Fibroblast of pulmonary artery (primary cell): ENCODE data around the gene HNF1A.

Experiments used
- DNase-seq: peaks from one replicate; pipeline ENCODE4 v3.0.0-alpha.2; 2010; ENCODE audit warnings: low read depth
- H3K4me3 ChIP-seq: replicated peaks from 2 replicates; pipeline ENCODE4 v1.5.1; 2011; ENCODE audit warnings: low read depth, mild to moderate bottlenecking, control low read depth, low read length, moderate library complexity
- TF ChIP-seq, protein P1 (sequence below): IDR thresholded peaks from 2 replicates; pipeline ENCODE4 v1.5.1; 2011; ENCODE audit warnings: mild to moderate bottlenecking, control low read depth, low read length, inconsistent platforms; ENCODE audit errors: missing control alignments

Gene HNF1A

GRCh38 chr12:121010860-121011259 lies 32.5 kb downstream of the HNF1A start:
- TF ChIP-seq, protein P1, sequence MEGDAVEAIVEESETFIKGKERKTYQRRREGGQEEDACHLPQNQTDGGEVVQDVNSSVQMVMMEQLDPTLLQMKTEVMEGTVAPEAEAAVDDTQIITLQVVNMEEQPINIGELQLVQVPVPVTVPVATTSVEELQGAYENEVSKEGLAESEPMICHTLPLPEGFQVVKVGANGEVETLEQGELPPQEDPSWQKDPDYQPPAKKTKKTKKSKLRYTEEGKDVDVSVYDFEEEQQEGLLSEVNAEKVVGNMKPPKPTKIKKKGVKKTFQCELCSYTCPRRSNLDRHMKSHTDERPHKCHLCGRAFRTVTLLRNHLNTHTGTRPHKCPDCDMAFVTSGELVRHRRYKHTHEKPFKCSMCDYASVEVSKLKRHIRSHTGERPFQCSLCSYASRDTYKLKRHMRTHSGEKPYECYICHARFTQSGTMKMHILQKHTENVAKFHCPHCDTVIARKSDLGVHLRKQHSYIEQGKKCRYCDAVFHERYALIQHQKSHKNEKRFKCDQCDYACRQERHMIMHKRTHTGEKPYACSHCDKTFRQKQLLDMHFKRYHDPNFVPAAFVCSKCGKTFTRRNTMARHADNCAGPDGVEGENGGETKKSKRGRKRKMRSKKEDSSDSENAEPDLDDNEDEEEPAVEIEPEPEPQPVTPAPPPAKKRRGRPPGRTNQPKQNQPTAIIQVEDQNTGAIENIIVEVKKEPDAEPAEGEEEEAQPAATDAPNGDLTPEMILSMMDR = no peak
- H3K4me3 ChIP-seq = no peak overlapping the region
- no peak for DNase-seq

GRCh38 chr12:121011820-121012219 lies 33.5 kb downstream of the HNF1A start:
- H3K4me3 ChIP-seq = no peak overlapping the region
- TF ChIP-seq, protein P1 = no peak
- no peak for DNase-seq

GRCh38 chr12:121013715-121014114 lies 35.4 kb downstream of the HNF1A start:
- TF ChIP-seq, protein P1 = no peak
- H3K4me3 ChIP-seq = no peak overlapping the region
- DNase-seq = no peak

DNA sequence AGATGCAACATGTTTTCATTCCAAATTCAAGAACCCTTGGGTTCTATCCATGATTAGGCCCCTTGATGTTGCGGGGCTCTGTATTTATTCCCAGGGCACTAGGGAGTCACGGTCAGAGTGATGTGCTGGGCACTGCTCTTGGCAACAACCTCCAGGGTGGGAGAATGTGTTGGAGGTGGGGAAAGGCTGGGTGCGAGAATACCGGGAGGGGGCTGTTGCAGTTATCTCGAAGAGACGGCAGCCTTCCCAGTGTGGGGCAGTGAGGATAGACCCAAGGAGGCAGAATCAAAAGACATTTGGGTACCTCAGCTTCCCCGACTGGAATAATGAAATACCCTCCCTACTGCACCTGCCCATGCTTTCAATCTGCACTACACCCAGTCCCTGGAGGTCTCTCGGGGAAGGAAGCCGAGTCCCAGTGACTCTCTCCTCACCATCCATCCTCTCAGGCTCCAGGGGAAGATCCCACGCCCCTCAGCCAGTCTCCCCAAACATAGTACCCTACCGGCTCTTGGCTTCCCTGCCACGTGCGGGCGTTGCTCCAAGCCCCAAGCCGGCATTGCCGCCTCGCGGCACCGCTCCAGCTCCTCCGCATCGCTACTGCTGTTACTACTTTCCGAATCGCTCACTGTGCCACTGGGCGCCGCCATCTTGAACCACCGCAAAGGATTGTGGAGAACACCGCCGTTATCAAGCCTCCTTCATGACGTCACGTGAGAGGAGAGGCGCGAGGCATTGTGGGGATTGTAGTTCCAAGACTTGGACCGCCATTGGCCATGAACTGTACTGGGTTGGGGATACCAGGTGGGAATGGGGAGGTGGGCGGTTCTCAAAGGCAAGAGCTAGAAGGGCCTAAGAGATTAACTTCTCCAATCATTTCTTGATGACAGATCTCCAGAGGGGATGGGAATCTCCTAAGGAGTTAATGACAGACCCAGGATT lies 37.8 kb downstream of the HNF1A start, which contains the start of gene C12orf43:
TSS of gene C12orf43 (minus strand) at position 663 of the 942 bp plus-strand sequence. CDS start at position 650, 13 bp downstream.
- TF ChIP-seq, protein P1 = no peak
- peak within 1 kb of the TSS; percentile 94 for H3K4me3 ChIP-seq
- peak; percentile 91 for DNase-seq

- H3K4me3 ChIP-seq = no peak overlapping the region
- DNase-seq = no peak
- TF ChIP-seq, protein P1 = no peak
Observed at GRCh38 chr12:121017966-121018491, 39.7 kb downstream of the HNF1A start.

- DNase-seq = no peak
- H3K4me3 ChIP-seq = no peak overlapping the region
- TF ChIP-seq, protein P1 = no peak
Observed at GRCh38 chr12:121018860-121019617, 40.7 kb downstream of the HNF1A start.
